HG02943 (cell line): Measurements from ENCODE around the gene RXFP3.

Experiments used
- ATAC-seq: cut with Tn5 transposase; IDR thresholded peaks from one replicate; pipeline ENCODE4 v1.9.1; 2021; ENCODE audit warnings: mild to moderate bottlenecking, low read depth, moderate library complexity; ENCODE audit not compliant: unreplicated experiment

The RXFP3 gene

GRCh38 chr5:33978306-33978705, 42.1 kb downstream of the RXFP3 start:
- ATAC-seq: no peak

- no peak for ATAC-seq
Measured at GRCh38 chr5:33980030-33980429, 43.8 kb downstream of the RXFP3 start.

GRCh38 chr5:33981408-33982162, 45.4 kb downstream of the RXFP3 start:
- no peak for ATAC-seq

GRCh38 chr5:33984178-33984577, 48.0 kb downstream of the RXFP3 start:
- ATAC-seq: no peak

GRCh38 chr5:33984671-33985124, 48.5 kb downstream of the RXFP3 start, which contains the start of gene SLC45A2:
Gene SLC45A2 (minus strand): TSS chr5:33984693. CDS start chr5:33984583, 110 bp downstream.
- no peak for ATAC-seq

GRCh38 chr5:33985447-33985846, 49.3 kb downstream of the RXFP3 start:
- no peak for ATAC-seq
